GM21529 (cell line): ENCODE measurements around the gene ILKAP.

Experiments
- ATAC-seq: cut with Tn5 transposase; IDR thresholded peaks from one replicate; pipeline ENCODE4 v1.9.1; 2021; ENCODE audit not compliant: unreplicated experiment

The ILKAP gene

DNA sequence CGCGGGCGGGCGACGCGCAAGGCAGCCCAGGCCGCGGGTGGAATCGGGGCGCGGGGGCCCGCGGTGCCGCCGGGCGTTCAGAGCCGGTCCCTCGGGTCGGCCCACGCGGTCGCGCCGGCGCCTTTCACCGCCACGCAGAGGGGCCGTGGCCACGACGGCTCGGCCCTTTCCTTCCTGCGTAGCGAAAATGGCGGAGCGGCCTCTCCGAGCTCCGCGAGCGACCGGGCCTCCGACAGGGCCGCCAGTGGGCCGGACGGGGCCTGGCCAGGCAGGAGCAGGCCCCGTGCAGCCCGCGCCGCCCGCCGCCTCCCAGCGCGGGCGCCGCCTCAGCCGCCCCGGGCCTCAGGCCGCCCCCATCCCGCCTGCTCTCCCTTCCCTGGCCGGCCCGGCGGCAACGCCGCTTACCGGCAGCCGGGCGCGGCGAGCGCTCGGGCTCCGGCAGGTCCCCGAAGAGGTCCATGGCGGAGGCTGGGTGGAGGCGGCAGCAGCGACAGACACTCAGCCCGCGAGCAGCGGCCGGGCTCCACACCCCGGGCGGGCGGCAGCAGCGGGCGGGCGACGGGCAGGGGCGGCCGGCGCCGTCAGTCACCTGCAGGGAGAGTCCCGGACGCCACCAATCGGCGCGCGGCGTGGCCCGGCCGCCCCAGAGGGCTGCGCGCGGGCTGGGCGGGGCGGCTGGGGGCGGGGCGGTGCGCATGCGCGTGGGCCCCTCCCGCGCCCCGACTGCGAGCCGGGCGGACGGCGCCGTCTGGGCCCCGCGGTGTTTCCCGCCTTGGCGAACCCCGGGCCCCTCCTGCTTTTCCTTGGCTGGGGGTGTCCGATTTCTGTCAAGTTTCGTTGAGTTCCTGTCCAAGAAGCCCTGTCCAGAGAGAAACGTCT lies at the start of gene ILKAP:
TSS of gene ILKAP (minus strand) at position 602 of the 879 bp plus-strand sequence. CDS start at position 460, 142 bp downstream.
- ATAC-seq = peak; percentile 94

DNA sequence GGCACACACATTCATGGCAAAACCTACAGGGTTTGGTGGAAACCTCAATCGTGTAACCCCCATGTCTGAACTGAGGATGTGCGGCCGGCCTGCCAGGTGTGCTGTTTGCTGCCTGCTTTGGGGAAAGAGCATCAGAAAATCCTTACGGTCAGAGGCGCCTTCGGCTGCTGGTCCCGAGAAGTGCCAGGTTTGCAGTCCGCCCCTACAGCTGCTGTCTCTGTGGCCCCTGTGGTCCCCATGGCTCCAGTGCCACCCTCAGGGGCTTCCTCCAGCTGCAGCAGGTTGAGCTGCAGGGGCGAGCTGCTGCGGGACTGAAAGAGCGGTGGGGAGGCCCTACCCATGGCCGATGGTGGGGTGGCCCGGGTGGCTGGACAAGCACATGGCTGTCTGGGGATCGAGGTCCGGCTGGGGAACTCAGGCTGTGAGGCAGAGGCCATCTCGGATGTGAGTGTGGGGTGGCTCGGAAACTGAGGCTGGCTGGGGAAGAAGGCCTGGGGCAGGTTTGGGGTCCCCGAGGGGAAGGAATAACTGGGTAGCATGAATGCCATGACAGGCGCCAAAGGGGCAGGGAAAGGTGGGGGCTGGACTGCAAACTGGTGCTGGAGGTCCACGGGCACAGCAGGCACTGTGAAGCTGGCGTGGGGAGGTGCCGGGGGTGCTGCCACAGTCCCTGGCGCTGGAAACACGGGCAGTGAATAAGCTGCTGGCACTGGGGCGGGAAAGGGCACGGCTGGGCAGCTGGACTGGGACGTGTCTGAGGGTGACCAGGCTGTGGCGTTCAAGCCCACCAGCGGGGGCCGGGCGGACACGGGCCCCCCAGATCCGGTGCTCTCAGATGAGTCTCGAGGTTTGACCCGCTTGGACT lies 49.5 kb upstream of the ILKAP start:
- ATAC-seq = no peak

DNA sequence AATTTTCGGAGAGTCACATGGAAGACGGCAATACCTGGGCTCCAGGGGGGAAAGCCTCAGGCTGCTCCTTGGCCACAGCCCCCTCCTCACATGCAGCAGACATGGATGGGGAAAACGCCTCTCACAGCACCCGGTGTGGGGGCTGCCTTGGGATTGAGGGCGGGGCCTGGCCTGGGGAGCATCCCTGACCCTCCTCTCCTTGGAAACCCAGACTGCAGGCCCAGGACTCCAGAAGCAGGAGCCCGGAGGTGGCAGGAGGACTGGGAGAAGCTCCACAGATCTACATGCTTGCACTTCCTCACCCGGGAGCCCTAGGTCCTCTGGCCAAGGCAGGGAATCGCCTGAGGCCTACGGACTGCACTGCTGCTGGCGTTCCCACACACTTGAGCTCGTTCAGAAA lies 48.5 kb upstream of the ILKAP start:
- no peak for ATAC-seq

DNA sequence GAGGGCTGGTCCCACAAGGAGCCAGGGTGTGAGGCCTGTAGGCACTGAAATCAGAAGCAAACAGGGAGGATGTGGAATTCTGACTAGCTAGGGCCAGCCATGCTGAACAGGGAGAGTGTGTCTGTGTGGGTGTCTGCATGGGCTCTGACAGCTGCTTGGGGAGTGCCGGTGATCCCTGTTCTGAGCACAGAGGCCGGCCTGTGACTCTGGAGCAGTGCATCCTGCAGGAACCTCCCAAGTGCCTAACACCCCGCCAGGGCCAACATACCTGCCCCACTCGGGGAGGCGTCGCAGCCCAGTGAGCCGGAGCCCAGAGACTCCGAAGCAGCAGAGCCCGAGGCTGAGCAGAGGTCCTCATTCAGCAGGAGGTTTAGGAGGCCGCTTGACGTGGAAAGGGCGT lies 47.8 kb upstream of the ILKAP start:
- no peak for ATAC-seq

DNA sequence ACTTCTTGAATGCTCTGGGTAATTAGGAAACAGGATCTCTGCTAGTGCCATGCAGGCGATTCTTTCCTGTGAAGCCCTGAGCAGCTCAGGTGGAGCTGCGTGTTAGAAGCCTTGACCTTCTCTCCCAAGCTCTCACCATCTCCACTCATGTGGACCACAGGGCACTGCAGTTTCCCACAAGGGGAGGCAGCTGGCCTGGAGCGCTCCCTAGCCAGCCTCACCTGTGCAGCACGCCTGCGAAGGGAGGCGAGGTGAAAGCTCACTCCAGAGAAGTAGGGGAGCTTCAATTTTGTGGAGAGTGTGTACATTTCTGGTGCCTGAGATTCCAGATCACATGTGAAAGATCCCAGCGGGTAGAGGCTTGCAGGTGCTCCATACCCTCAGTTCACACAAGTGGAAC lies 47.4 kb upstream of the ILKAP start:
- no peak for ATAC-seq

DNA sequence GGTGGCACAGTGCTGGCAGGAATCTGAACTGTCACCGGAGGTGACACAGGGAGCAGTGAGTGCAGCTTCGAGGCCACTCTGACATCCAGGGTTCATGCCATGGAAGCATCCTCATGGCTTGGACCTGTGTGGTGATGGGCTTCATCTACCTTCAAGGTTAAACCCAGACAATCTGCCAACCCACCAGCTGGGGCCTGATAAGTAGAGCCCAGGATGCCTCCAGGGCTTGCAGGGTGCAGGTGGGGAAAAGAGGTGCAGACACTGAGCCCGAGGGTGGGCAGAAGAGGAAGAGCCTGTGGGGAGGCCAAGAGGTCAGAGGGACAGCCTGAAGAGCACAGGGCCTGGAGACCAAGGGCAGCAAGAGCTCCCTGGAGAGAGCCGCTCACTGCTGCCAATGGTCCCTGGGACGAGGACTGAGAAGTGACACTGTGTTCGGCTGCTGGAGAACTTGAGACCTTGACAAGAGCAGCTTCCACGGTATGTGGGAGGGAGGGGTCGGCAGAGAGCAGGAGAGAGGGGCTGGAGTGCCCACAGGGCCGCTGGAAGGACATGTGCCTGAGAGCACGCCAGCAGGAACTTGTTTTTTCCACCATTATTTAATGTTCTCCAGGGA lies 44.5 kb upstream of the ILKAP start:
- no peak for ATAC-seq

DNA sequence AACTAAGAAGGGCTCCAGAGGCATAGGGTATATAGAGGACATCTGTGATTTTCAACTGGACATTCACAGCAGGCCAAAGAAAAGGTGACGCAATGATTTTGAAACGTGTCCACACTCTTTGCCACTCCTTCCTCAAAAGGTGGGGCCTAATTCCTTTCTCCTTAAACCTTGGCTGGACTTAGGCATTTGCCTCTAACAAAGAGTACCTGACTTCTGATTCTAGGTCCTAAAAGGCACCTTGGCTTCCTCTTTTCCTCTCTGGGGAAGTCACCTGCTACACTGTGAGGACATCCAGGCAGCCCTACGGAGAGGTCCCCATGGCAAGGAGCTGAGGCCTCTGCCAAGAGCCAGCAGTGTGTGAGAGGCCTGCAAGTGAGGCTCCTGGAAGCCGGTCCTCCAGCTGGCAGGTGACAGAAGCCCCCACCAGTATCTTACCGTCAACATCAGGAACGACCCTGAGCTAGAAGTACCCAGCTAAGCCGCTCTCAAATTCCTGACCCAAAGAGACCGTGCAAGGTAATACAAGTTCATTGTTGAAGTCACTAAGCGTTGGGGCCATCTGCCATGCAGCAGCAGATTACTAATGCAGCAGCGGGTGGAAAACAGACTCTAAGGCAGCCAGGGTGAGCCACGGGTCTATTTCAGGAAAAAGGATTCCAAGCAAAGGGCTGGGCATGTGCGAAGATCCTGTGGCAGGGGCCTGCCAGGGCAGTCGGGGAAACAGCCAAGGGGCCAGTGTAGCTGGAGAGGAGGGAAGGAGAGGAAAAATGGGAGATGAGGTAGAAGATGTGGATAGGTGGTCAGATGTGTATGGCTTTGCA lies 43.7 kb upstream of the ILKAP start:
- no peak for ATAC-seq

- ATAC-seq = no peak
Observed at GRCh38 chr2:238244151-238244550, 40.7 kb upstream of the ILKAP start.

DNA sequence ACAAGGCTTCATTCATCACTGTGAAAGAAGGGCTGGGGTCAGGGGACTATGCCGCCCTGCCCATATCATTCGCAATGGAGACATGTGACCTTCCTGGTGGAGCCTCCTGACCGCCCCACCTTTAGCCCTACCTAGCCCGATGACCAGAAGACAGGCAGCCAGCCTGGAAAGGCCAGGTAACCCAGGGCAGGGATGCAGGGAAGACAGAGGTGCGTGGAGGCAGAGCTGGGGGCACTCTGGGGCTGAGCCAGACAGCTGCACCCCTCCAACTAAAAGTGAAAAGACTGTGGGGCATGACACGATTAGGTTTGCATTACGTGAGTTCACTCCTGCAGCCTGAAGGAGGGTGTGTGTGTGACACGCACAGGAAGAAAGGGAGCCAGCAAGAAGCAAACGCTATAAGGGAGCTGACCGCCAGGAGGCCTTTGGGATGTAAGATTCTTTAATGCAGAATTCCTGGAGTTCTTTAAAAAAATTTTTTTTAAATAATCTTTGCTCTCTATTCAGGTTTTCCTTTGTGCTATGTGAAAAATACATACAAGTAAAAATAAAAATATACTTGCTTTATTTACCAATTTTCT lies 40.1 kb upstream of the ILKAP start:
- ATAC-seq = no peak

- ATAC-seq = no peak
Observed at GRCh38 chr2:238242731-238243495, 39.4 kb upstream of the ILKAP start.

GRCh38 chr2:238241970-238242369 lies 38.5 kb upstream of the ILKAP start:
- ATAC-seq = no peak

DNA sequence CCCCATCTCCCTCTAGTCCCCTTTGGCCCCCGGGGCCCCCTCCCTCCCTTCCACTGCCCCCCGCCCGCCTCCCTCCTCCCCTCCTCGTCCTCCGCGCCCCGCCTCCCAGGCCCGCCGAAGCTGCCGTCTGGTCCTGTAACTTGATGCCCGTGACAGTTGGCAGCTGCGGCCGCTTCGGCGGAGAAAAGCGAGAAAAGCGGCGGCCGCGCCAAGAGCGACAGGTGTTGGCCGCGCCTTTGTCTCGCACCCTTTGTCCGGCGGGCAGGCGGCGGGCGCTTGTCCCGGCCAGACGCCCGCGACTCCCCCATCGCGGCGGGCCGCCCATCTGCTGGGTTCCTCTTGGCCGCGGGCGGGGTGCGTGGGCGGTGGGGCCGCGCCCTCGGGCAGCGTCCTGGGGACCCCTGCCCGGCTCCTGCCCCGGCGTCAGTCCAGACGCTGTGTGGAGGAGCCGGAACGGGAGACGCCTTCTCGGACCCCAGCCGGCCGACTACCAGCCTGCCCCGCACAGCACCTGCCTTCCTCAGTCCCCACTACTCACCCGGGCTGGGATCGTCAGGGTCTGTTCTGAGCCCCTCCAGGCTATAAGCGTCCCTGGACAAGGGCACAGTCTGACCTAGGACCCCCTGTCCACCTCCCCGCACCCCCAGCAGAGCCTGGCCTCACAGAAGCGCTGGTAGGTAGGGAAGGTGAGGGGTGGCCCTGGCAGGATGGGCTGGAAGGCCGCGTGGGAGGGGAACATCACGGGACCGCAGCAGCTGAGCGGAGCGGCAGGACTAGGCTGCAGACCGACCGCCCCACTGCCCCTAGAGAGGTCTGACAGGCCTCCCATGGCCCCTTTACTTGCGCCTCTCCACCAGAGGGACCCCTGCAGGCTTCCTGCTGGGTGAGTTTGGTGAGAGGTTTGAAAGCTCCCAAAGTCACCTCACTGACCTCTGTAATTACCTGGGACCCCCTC lies 37.5 kb upstream of the ILKAP start:
- no peak for ATAC-seq

GRCh38 chr2:238239863-238240756 lies 36.6 kb upstream of the ILKAP start, which contains the start of gene HES6:
Gene HES6, minus strand, starts transcription at chr2:238240038. Its CDS starts 133 bp downstream, at chr2:238239905.
- peak; percentile 90 for ATAC-seq

GRCh38 chr2:238239543-238239862 lies 36.0 kb upstream of the ILKAP start:
- ATAC-seq = peak; percentile 15

DNA sequence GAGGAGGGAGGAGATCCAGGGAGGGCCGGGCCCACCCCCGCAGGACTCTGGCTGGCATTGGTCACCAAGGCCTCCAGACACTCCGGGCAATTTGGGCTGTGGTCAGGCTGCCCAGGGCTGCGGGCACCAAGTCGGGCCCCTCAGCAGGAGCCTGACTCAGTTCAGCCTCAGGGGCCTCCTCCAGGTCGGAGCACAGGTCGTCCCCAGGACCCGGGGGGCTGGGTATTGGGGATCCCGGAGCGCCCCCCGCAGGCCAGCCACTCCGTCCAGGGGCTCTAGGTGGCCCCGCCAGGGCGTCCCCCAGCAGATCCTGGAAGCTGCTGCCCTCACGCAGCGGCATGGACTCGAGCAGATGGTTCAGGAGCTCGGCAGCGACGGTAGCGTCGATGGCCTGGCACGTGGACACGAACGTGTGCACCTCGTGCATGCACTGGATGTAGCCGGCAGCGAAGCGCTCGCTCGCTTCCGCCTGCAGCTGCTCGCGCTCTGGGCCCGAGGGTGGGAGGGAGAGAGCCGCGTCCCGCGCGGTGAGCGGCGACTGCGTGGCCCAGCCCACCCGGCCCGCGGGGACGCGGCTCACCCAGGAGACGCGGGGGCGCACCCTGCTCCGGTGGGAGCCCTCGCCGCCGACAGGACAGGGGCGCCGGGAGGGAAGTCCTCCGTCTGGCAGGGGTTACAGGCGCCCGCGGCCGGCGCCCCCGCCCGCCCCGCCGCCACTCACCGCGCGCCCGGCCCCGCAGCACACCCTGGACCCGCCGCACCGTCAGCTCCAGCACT lies 35.5 kb upstream of the ILKAP start:
- ATAC-seq = no peak

GRCh38 chr2:238238311-238238765 lies 34.8 kb upstream of the ILKAP start:
- no peak for ATAC-seq
